Stimulated activated memory B cell treated with anti-CD40 and anti-IgM and Interleukin-4, amounts not matched to agents 10 μg/mL and 1 μg/mL and 100 μg/mL, for 72 hours (primary cell): ENCODE measurements around the gene ETV7.
A peak's percentile ranks its signal among the peaks of the same experiment; 100 is the strongest.
"Not testable (repeated sequence)": the region's sequence is repeated elsewhere in the genome, so short reads cannot be mapped to it uniquely, and the experiment has no call there.

Experiments
- ATAC-seq: fragments of 150-1000 bp; cut with Tn5 transposase; 2 replicates; pipeline ENCODE4 v1.10.0; 2021
- H3K27ac Mint-ChIP-seq: one replicate; pipeline ENCODE4 v1.8.0; 2022; ENCODE audit warnings: mild to moderate bottlenecking, mixed read lengths
- H3K27me3 Mint-ChIP-seq: one replicate; pipeline ENCODE4 v1.8.0; 2022; ENCODE audit warnings: mixed read lengths
- H3K36me3 Mint-ChIP-seq: one replicate; pipeline ENCODE4 v1.8.0; 2022; ENCODE audit warnings: mixed read lengths
- H3K4me1 Mint-ChIP-seq: one replicate; pipeline ENCODE4 v1.8.0; 2022; ENCODE audit warnings: mixed read lengths
- H3K4me3 Mint-ChIP-seq: one replicate; pipeline ENCODE4 v1.8.0; 2022; ENCODE audit warnings: mild to moderate bottlenecking, moderate library complexity, mixed read lengths
- H3K9me3 Mint-ChIP-seq: one replicate; pipeline ENCODE4 v1.8.0; 2022; ENCODE audit warnings: mixed read lengths

Gene ETV7

DNA sequence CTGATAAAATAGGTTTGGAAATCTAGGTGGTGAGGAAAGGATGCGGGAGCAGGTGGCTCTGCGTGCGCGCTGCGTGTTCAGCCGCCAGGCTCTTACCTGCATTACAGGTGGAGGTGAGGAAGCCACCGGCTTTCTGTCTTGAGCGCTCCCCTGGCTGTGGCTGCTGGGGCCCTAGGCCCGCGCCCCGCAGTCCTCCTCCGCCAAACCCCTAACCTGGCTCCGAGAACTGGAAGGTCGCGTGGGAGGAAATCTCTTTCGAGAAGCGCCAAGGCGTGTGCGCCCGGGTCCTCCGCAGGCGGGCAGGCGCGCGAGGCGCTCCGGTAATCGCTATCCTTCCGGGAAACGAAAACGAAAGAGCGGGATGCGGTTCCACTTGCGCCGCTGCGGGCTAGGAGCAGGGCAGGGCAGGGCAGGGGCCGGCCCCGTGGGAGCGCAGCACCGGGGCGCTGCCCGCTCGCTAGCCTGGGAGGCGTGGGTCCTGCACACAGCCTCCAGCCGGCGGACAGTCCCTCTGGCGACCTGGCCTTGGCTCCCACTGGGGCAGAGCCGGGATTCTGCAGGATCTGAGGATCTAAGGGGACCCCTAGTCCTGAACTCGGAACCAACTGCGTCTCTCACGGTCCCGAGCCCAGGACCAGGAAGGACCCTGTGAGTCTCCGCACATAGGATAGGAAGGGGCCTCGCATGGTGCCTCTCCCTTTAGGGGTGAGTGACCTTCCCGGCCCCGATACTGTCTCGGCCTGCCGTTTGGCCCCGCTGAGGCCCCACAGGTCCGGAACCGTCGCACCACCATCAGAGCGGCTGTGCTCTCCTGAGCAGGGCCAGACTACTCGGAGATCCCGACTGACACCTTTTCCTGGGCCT, at the start of gene ETV7:
ETV7 (minus strand) TSS at position 230 of the 864 bp plus-strand sequence; CDS start at position 102, 128 bp downstream.
- ATAC-seq = peak; percentile 62
- Mint-ChIP-seq H3K4me1 (peaks cover 29% of the 10 kb centered on the region), H3K27ac (peak within 1 kb of the TSS; percentile 66), H3K36me3 (no peaks in the 10 kb centered on the region), H3K9me3 (no peaks in the 10 kb centered on the region), H3K27me3 (peaks cover 44% of the 10 kb centered on the region), H3K4me3 (peak within 1 kb of the TSS; percentile 78)

DNA sequence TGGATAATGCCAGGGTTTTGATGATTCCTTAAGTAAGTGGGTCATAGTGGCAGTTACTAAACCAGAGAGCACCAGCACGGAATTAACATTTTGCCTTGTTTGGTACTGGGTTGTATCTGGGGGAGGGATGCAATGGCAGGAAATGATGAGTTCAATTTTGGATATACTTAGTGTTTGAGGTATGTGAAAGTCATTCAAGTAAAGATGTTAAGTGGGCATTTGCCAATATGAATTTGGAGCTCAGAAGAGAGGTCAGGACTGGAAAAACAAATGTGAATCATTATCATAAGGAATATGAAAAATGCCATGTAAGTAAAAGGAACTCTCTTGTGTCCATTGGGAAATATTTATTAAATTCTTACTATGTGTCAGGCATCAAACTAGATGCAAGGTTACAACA, 49.0 kb upstream of the ETV7 start:
- no peak overlapping the region for H3K4me3 Mint-ChIP-seq
- H3K4me1 Mint-ChIP-seq = peaks cover 14% of the 10 kb centered on the region
- no peak overlapping the region for H3K27ac Mint-ChIP-seq
- no peaks in the 10 kb centered on the region for H3K36me3 Mint-ChIP-seq
- no peaks in the 10 kb centered on the region for H3K27me3 Mint-ChIP-seq
- no peaks in the 10 kb centered on the region for H3K9me3 Mint-ChIP-seq
- ATAC-seq = no peak

- Mint-ChIP-seq H3K4me1 (peaks cover 10% of the 10 kb centered on the region), H3K9me3 (no peaks in the 10 kb centered on the region), H3K27ac (peak overlapping the region; percentile 12)
Measured at GRCh38 chr6:36432151-36432671, 44.7 kb upstream of the ETV7 start.

DNA sequence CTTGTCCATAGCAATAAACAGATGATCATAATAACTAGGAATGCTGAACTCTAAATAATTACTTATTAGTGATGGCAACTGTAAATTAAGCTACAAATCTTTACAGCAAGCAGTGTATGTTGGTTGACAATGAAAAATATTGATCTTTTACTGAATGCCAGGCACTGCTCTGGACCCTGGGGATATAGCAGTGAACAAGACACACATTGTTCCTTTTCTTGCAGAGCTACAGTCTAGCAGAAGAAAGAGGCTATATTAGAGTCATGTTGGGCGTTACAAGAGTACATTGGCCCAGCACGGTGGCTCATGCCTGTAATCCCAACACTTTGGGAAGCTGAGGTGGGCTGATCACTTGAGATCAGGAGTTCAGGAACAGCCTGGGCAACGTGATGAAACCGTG, 43.7 kb upstream of the ETV7 start:
- Mint-ChIP-seq H3K4me3 (no peak overlapping the region), H3K27me3 (no peaks in the 10 kb centered on the region), H3K27ac (no peak overlapping the region), H3K9me3 (no peaks in the 10 kb centered on the region), H3K4me1 (peaks cover 10% of the 10 kb centered on the region), H3K36me3 (no peaks in the 10 kb centered on the region)
- no peak for ATAC-seq

More at GRCh38 chr6:36432151-36432671, 44.7 kb upstream of the ETV7 start:
- Mint-ChIP-seq H3K4me3 (peak overlapping the region; percentile 59), H3K36me3 (no peaks in the 10 kb centered on the region), H3K27me3 (no peaks in the 10 kb centered on the region)
- no peak for ATAC-seq

- no peak overlapping the region for H3K27ac Mint-ChIP-seq
- no peak for ATAC-seq
- H3K4me3 Mint-ChIP-seq = no peak overlapping the region
- no peaks in the 10 kb centered on the region for H3K27me3 Mint-ChIP-seq
- no peaks in the 10 kb centered on the region for H3K36me3 Mint-ChIP-seq
- peaks cover 10% of the 10 kb centered on the region for H3K4me1 Mint-ChIP-seq
- no peaks in the 10 kb centered on the region for H3K9me3 Mint-ChIP-seq
Measured at GRCh38 chr6:36430351-36430750, 42.9 kb upstream of the ETV7 start.

DNA sequence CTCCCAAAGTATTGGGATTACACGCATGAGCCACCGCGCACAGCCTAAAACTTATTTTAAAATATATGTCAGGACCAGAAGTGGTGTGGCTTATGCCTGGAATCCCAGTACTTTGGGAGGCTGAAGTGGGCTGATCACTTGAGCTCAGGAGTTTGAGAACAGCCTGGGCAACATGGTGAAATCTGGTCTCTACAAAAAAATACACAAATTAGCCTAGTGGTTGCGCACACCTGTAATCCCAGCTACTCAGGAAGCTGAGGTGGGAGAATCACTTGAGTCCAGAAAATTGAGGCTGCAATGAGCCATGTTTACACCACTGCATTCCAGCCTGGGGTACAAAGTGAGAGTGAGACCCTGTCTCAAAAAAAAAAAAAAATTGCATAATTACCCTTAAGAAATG, 41.4 kb upstream of the ETV7 start:
- Mint-ChIP-seq H3K9me3 (no peaks in the 10 kb centered on the region), H3K36me3 (no peaks in the 10 kb centered on the region), H3K27ac (no peak overlapping the region), H3K4me1 (peaks cover 11% of the 10 kb centered on the region), H3K27me3 (no peaks in the 10 kb centered on the region), H3K4me3 (no peak overlapping the region)
- ATAC-seq = no peak

DNA sequence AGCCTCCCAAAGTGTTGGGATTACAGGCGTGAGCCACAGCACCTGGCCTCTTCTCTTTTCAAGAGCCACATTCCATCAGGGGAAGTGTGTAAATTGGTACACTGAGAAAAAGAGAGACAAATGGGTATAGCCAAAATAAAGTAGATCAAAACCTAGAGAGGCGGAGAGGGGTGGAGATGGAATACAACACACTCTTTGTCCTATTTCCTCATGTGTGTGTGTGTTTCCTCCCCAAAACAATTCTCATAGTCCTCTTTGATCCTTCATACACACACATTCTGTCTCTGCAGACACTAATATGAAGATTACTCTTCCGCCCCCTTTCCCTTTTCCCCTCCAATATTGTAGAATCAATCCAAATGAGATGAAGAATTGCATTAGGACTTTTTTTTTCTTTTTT, 39.2 kb upstream of the ETV7 start:
- Mint-ChIP-seq H3K27ac (no peak overlapping the region), H3K4me3 (no peak overlapping the region)
- no peak for ATAC-seq

GRCh38 chr6:36423101-36423824, 35.8 kb upstream of the ETV7 start:
- H3K9me3 Mint-ChIP-seq = no peaks in the 10 kb centered on the region
- no peaks in the 10 kb centered on the region for H3K36me3 Mint-ChIP-seq
- H3K27me3 Mint-ChIP-seq = no peaks in the 10 kb centered on the region

More for the DNA sequence above, 39.2 kb upstream of the ETV7 start:
- Mint-ChIP-seq H3K36me3 (no peaks in the 10 kb centered on the region), H3K4me1 (peaks cover 17% of the 10 kb centered on the region), H3K27me3 (no peaks in the 10 kb centered on the region), H3K9me3 (no peaks in the 10 kb centered on the region)

GRCh38 chr6:36422714-36423100, 35.2 kb upstream of the ETV7 start:
- peak overlapping the region; percentile 90 for H3K4me3 Mint-ChIP-seq
- no peak for ATAC-seq
- H3K9me3 Mint-ChIP-seq = no peaks in the 10 kb centered on the region
- peaks cover 17% of the 10 kb centered on the region for H3K4me1 Mint-ChIP-seq
- no peaks in the 10 kb centered on the region for H3K27me3 Mint-ChIP-seq
- H3K36me3 Mint-ChIP-seq = no peaks in the 10 kb centered on the region
- peak overlapping the region; percentile 76 for H3K27ac Mint-ChIP-seq

More at GRCh38 chr6:36423101-36423824, 35.8 kb upstream of the ETV7 start:
- Mint-ChIP-seq H3K4me3 (peak overlapping the region; percentile 90), H3K4me1 (peaks cover 17% of the 10 kb centered on the region), H3K27ac (peak overlapping the region; percentile 76)
- peak; percentile 100 for ATAC-seq

DNA sequence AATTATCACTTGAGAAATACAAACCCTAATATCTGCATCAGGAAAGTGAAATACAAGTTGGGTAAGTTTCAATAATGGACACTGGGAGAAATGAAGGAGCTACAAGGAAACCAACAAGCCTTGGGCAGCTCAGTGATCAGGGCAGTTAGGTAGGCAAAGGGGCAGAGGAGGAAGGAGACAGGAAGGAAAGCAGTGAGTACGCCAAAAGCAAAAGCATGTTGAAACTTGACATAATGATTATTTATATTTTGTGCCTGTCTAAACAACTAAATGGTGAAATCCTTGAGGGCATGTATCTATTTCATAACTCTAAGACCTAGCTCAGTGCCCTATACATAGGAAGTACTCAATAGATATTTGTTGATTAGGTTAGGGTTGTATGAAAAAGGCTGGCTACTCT, 31.8 kb upstream of the ETV7 start:
- Mint-ChIP-seq H3K27me3 (no peaks in the 10 kb centered on the region), H3K9me3 (no peaks in the 10 kb centered on the region), H3K27ac (no peak overlapping the region), H3K4me3 (no peak overlapping the region), H3K4me1 (peaks cover 17% of the 10 kb centered on the region), H3K36me3 (no peaks in the 10 kb centered on the region)
- ATAC-seq = no peak

- Mint-ChIP-seq H3K36me3 (no peaks in the 10 kb centered on the region), H3K9me3 (no peaks in the 10 kb centered on the region), H3K4me3 (no peak overlapping the region), H3K4me1 (peaks cover 12% of the 10 kb centered on the region), H3K27ac (no peak overlapping the region), H3K27me3 (no peaks in the 10 kb centered on the region)
- no peak for ATAC-seq
Measured at GRCh38 chr6:36418558-36418957, 31.1 kb upstream of the ETV7 start.

DNA sequence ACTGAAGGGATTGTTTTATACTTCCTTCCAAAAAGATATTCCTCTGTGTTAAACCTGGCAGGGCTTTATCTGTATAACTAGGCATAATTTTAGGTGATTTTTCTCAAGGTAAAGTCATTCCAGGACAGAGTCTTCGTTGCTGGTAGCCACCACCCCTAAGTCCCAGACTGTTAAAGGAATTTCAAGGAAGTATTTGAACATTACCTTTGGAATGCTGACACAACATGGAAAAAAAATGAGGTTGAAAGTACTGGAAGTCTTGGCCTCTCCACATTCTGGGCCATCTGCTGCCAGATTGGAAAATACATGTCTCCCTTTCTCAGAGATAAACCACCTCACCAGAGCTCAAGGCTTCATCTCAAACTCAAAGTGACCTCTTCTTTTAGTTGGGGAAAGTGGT, 27.0 kb upstream of the ETV7 start:
- peaks cover 5% of the 10 kb centered on the region for H3K36me3 Mint-ChIP-seq
- ATAC-seq = no peak
- peaks cover 13% of the 10 kb centered on the region for H3K27me3 Mint-ChIP-seq
- H3K27ac Mint-ChIP-seq = no peak overlapping the region
- H3K9me3 Mint-ChIP-seq = peaks cover 3% of the 10 kb centered on the region
- H3K4me3 Mint-ChIP-seq = no peak overlapping the region
- no peaks in the 10 kb centered on the region for H3K4me1 Mint-ChIP-seq

- no peak for ATAC-seq
- H3K27me3 Mint-ChIP-seq = peaks cover 20% of the 10 kb centered on the region
- no peak overlapping the region for H3K27ac Mint-ChIP-seq
- H3K4me1 Mint-ChIP-seq = no peaks in the 10 kb centered on the region
- H3K9me3 Mint-ChIP-seq = peaks cover 3% of the 10 kb centered on the region
- H3K4me3 Mint-ChIP-seq = no peak overlapping the region
- H3K36me3 Mint-ChIP-seq = peaks cover 5% of the 10 kb centered on the region
Measured at GRCh38 chr6:36413489-36414480, 26.3 kb upstream of the ETV7 start.

DNA sequence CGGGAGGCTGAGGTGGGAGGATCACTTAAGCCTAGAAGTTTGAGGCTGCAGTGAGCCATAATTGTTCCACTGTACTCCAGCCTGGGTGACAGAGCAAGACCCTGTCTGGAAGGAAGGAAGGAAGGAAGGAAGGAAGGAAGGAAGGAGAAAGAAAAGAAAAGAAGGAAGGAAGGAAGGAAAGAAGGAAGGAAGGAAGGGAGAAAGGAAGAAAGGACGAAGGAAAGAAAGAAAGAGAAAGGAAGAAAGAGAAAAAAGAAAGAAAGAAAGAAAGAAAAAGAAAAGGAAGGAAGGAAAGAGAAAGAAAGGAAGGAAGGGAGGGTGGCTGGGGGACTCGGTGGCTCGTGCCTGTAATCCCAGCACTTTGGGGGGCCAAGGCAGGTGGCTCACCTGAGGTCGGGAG, 22.2 kb upstream of the ETV7 start:
- Mint-ChIP-seq H3K27ac (peak overlapping the region; percentile 0), H3K27me3 (peaks cover 20% of the 10 kb centered on the region)
- H3K9me3 Mint-ChIP-seq, H3K36me3 Mint-ChIP-seq, H3K4me3 Mint-ChIP-seq, ATAC-seq, H3K4me1 Mint-ChIP-seq: not testable (repeated sequence)

DNA sequence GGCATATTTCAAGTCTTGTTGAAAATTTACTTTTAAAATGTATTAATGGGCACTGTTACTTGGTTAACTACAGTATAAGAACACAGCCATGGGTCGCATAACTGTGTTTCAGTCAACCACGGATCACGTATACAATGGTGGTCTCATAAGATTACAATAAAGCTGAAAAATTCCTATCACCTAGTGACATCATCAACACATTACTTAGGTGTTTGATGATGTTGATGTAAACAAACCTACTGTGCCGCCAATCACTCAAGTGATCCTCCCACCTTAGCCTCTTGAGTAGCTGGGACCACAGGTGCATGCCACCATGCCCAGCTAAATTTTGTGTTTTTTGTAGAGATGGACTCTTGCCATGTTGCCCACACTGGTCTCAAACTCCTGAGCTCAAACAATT, 16.7 kb upstream of the ETV7 start:
- no peaks in the 10 kb centered on the region for H3K9me3 Mint-ChIP-seq

More for the DNA sequence above, 16.7 kb upstream of the ETV7 start:
- Mint-ChIP-seq H3K27me3 (peaks cover 23% of the 10 kb centered on the region), H3K4me1 (peaks cover 15% of the 10 kb centered on the region), H3K27ac (no peak overlapping the region), H3K4me3 (no peak overlapping the region), H3K36me3 (no peaks in the 10 kb centered on the region)
- no peak for ATAC-seq
